Brain microvascular endothelial cell (primary cell): ENCODE measurements around the gene PTPN7.
"Not testable (repeated sequence)": the region's sequence is repeated elsewhere in the genome, so short reads cannot be mapped to it uniquely, and the experiment has no call there.

Experiments
- DNase-seq: peaks from one replicate; pipeline ENCODE4 v3.0.0-alpha.2; 2020
- H3K27ac ChIP-seq: fragments of 250-450 bp; sonication (Bioruptor Pico); 2 replicates; pipeline ENCODE4 v1.5.1; 2020; ENCODE audit warnings: mild to moderate bottlenecking, moderate library complexity
- H3K27me3 ChIP-seq: fragments of 250-450 bp; sonication (Bioruptor Pico); replicated peaks from 2 replicates; pipeline ENCODE4 v1.5.1; 2020; ENCODE audit warnings: mild to moderate bottlenecking
- H3K36me3 ChIP-seq: fragments of 250-450 bp; sonication (Bioruptor Pico); replicated peaks from 2 replicates; pipeline ENCODE4 v1.5.1; 2020; ENCODE audit warnings: mild to moderate bottlenecking
- H3K4me3 ChIP-seq: 2 replicates; pipeline ENCODE4 v1.5.1; 2011; ENCODE audit warnings: low read depth, mild to moderate bottlenecking, control low read depth, low read length, moderate library complexity
- CTCF ChIP-seq: IDR thresholded peaks from 2 replicates; pipeline ENCODE4 v1.5.1; 2011; ENCODE audit warnings: low read depth, mild to moderate bottlenecking, moderate library complexity, low read length, control low read depth, inconsistent platforms; ENCODE audit errors: missing control alignments
- in situ Hi-C: cut with HindIII; loops from 2 replicates; pipeline ENCODE4 v1.10.0; 2017; ENCODE audit warnings: low sequenced_read_pairs, low pct_ligation_motif_present

Gene PTPN7

GRCh38 chr1:202193614-202194327 lies 33.4 kb upstream of the PTPN7 start, which contains the start of gene LGR6:
Gene LGR6, plus strand, starts transcription at chr1:202193799. Its CDS starts 191 bp downstream, at chr1:202193990.
- no peak for DNase-seq
- Histone ChIP-seq H3K4me3 (no peak within 1 kb of the TSS), H3K27ac (no peak within 1 kb of the TSS), H3K36me3 (no peaks in the 10 kb centered on the region), H3K27me3 (peaks cover 13% of the 10 kb centered on the region)
- in situ Hi-C loops = no loop called here
- TF ChIP-seq CTCF = no peak

- no peak overlapping the region for H3K4me3 ChIP-seq
Measured at GRCh38 chr1:202192770-202193613, 32.6 kb upstream of the PTPN7 start.

GRCh38 chr1:202191391-202191790 lies 31.0 kb upstream of the PTPN7 start:
- H3K4me3 ChIP-seq, in situ Hi-C loops, H3K27ac ChIP-seq, DNase-seq, H3K36me3 ChIP-seq: not testable (repeated sequence)
- H3K27me3 ChIP-seq = peaks cover 11% of the 10 kb centered on the region

More at GRCh38 chr1:202192770-202193613, 32.6 kb upstream of the PTPN7 start:
- Histone ChIP-seq H3K27ac (no peak overlapping the region), H3K36me3 (no peaks in the 10 kb centered on the region), H3K27me3 (peaks cover 13% of the 10 kb centered on the region)
- TF ChIP-seq CTCF = peak; percentile 92
- in situ Hi-C loops = no loop called here
- peak; percentile 42 for DNase-seq

GRCh38 chr1:202189918-202190715 lies 29.7 kb upstream of the PTPN7 start:
- TF ChIP-seq CTCF = peak; percentile 47
- peak; percentile 31 for DNase-seq
- Histone ChIP-seq H3K36me3 (no peaks in the 10 kb centered on the region), H3K27ac (no peak overlapping the region), H3K27me3 (peaks cover 8% of the 10 kb centered on the region), H3K4me3 (no peak overlapping the region)
- in situ Hi-C loops = no loop called here

GRCh38 chr1:202189001-202189790 lies 28.8 kb upstream of the PTPN7 start:
- H3K27ac ChIP-seq = no peak overlapping the region
- DNase-seq = peak; percentile 29
- no peaks in the 10 kb centered on the region for H3K36me3 ChIP-seq
- H3K4me3 ChIP-seq = no peak overlapping the region
- in situ Hi-C loops = no loop called here
- H3K27me3 ChIP-seq = peaks cover 6% of the 10 kb centered on the region
- TF ChIP-seq CTCF = peak; percentile 77
